ENCODE data around the gene NACC1. TPM values are rescaled to one million over a fixed set of nuclear protein-coding genes. Genes with fewer than 3 reads are reported as not detected.

NACC1 gene
- total and polyA plus RNA-seq, 2 experiments from 2014 or later = 12.4 to 260 TPM

DNA sequence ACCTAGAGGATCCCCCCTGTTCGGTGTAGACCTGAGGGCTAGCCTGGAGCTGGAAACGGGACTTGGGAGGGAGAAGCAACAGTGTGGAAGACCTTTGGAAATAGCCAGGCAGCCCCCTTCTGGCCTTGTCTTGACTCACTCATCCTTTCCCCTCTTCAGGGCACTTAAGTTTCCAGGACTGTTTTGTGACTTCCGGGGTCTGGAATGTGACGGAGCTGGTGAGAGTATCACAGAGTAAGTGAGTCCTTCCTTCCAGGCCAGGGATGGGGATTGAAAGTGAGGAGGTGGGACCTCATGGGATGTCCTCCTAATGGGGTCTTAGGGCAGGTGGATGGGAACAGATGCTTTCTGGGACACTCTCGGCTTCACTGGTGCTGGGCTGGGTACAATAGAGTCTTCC lies 44.8 kb upstream of the NACC1 start:
- ATAC-seq (no peak), DNase-seq (ENCODE audit: low spot score) (no peak)
- no peaks in the 10 kb centered on the region for H3F3A ChIP-seq (replicated peaks; ENCODE audit: low read depth)
- H3K4me1 Mint-ChIP-seq = peaks cover 16% of the 10 kb centered on the region
- H3K27me3 ChIP-seq (ENCODE audit: insufficient read depth) = 0 out of 2 replicates have a peak, but pooled peaks cover 8% of the 10 kb centered on the region
- no peaks in the 10 kb centered on the region for H4K20me1 ChIP-seq (replicated peaks; ENCODE audit: insufficient read depth)
- no peak overlapping the region for H3K4me2 ChIP-seq
- H3K9me3 Mint-ChIP-seq = no peaks in the 10 kb centered on the region
- no peaks in the 10 kb centered on the region for H3K79me2 ChIP-seq (replicated peaks; ENCODE audit: insufficient read depth)
- H3K27ac Mint-ChIP-seq = no peak overlapping the region
- H3K27me3 Mint-ChIP-seq (ENCODE audit: insufficient read depth, low read depth, poor library complexity) = peaks cover 22% of the 10 kb centered on the region
- peaks cover 15% of the 10 kb centered on the region for H3K4me1 ChIP-seq (ENCODE audit: insufficient read depth)
- H2AFZ ChIP-seq = no peak overlapping the region
- no peaks in the 10 kb centered on the region for H3K36me3 Mint-ChIP-seq (ENCODE audit: low read depth)
- H3K36me3 ChIP-seq (ENCODE audit: insufficient read depth) = no peaks in the 10 kb centered on the region
- no peak overlapping the region; the same call in 2 of the 3 replicates for H3K4me3 Mint-ChIP-seq
- TF ChIP-seq STAT1 (IDR thresholded peaks at IDR 0.05; ENCODE audit: unreplicated experiment) (no peak), EZH2 (IDR thresholded peaks at IDR 0.05; ENCODE audit: low read depth, unreplicated experiment) (no peak), EZH2phosphoT487 (IDR thresholded peaks at IDR 0.05; ENCODE audit: unreplicated experiment) (no peak)
- TF ChIP-seq, protein P1, sequence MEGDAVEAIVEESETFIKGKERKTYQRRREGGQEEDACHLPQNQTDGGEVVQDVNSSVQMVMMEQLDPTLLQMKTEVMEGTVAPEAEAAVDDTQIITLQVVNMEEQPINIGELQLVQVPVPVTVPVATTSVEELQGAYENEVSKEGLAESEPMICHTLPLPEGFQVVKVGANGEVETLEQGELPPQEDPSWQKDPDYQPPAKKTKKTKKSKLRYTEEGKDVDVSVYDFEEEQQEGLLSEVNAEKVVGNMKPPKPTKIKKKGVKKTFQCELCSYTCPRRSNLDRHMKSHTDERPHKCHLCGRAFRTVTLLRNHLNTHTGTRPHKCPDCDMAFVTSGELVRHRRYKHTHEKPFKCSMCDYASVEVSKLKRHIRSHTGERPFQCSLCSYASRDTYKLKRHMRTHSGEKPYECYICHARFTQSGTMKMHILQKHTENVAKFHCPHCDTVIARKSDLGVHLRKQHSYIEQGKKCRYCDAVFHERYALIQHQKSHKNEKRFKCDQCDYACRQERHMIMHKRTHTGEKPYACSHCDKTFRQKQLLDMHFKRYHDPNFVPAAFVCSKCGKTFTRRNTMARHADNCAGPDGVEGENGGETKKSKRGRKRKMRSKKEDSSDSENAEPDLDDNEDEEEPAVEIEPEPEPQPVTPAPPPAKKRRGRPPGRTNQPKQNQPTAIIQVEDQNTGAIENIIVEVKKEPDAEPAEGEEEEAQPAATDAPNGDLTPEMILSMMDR (conservative IDR thresholded peaks at IDR 0.05; ENCODE audit: low read depth in 2 of 2) = no peak; a peak in 1 of 4 replicates
- TF ChIP-seq, protein P2, sequence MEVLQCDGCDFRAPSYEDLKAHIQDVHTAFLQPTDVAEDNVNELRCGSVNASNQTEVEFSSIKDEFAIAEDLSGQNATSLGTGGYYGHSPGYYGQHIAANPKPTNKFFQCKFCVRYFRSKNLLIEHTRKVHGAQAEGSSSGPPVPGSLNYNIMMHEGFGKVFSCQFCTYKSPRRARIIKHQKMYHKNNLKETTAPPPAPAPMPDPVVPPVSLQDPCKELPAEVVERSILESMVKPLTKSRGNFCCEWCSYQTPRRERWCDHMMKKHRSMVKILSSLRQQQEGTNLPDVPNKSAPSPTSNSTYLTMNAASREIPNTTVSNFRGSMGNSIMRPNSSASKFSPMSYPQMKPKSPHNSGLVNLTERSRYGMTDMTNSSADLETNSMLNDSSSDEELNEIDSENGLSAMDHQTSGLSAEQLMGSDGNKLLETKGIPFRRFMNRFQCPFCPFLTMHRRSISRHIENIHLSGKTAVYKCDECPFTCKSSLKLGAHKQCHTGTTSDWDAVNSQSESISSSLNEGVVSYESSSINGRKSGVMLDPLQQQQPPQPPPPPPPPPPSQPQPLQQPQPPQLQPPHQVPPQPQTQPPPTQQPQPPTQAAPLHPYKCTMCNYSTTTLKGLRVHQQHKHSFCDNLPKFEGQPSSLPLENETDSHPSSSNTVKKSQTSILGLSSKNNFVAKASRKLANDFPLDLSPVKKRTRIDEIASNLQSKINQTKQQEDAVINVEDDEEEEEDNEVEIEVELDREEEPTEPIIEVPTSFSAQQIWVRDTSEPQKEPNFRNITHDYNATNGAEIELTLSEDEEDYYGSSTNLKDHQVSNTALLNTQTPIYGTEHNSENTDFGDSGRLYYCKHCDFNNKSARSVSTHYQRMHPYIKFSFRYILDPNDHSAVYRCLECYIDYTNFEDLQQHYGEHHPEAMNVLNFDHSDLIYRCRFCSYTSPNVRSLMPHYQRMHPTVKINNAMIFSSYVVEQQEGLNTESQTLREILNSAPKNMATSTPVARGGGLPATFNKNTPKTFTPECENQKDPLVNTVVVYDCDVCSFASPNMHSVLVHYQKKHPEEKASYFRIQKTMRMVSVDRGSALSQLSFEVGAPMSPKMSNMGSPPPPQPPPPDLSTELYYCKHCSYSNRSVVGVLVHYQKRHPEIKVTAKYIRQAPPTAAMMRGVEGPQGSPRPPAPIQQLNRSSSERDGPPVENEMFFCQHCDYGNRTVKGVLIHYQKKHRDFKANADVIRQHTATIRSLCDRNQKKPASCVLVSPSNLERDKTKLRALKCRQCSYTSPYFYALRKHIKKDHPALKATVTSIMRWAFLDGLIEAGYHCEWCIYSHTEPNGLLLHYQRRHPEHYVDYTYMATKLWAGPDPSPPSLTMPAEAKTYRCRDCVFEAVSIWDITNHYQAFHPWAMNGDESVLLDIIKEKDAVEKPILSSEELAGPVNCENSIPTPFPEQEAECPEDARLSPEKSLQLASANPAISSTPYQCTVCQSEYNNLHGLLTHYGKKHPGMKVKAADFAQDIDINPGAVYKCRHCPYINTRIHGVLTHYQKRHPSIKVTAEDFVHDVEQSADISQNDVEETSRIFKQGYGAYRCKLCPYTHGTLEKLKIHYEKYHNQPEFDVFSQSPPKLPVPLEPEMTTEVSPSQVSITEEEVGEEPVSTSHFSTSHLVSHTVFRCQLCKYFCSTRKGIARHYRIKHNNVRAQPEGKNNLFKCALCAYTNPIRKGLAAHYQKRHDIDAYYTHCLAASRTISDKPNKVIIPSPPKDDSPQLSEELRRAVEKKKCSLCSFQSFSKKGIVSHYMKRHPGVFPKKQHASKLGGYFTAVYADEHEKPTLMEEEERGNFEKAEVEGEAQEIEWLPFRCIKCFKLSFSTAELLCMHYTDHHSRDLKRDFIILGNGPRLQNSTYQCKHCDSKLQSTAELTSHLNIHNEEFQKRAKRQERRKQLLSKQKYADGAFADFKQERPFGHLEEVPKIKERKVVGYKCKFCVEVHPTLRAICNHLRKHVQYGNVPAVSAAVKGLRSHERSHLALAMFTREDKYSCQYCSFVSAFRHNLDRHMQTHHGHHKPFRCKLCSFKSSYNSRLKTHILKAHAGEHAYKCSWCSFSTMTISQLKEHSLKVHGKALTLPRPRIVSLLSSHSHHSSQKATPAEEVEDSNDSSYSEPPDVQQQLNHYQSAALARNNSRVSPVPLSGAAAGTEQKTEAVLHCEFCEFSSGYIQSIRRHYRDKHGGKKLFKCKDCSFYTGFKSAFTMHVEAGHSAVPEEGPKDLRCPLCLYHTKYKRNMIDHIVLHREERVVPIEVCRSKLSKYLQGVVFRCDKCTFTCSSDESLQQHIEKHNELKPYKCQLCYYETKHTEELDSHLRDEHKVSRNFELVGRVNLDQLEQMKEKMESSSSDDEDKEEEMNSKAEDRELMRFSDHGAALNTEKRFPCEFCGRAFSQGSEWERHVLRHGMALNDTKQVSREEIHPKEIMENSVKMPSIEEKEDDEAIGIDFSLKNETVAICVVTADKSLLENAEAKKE (CRISPR knock-in tag; IDR thresholded peaks at IDR 0.05) = no peak
- no peak overlapping the region for H3K27ac ChIP-seq (ENCODE audit: low read depth)
- no peaks in the 10 kb centered on the region for H3K9me2 ChIP-seq (ENCODE audit: insufficient read depth)
- H3K4me3 ChIP-seq = no peak overlapping the region

Measured in GM23338 (cell line).